ENCODE measurements around the gene ANKRD13B. TPM values are rescaled to one million over a fixed set of nuclear protein-coding genes. Genes with fewer than 3 reads are reported as not detected.
A peak's percentile ranks its signal among the peaks of the same experiment; 100 is the strongest.

Gene ANKRD13B
- total and polyA plus RNA-seq, 2 of the 13 experiments (the other 11 are each of a cell fraction or from before 2014, with no cell fraction given): 1.7 to 1.8 TPM

DNA sequence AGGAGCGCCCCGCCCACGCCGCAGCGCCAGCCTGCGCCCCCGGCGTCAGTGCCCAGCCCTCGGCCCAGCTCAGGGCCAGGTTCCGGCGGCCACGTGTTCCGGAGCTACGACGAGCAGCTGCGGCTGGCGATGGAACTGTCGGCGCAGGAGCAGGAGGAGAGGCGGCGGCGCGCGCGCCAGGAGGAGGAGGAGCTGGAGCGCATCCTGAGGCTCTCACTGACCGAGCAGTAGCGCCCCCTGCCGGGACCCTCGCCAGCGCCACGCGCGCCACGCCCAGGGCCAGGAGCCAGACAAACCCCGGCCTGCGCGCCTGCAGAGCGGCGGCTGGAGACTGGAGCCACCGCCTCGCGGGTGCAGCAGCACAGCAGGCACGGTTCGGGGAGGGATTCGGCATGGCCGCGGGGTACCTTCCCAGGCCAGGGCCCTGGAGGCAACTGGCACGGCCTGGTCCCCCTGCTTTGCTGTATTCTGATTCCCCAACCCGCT lies 20.5 kb downstream of the ANKRD13B start (continued):
- TF ChIP-seq, protein P1, sequence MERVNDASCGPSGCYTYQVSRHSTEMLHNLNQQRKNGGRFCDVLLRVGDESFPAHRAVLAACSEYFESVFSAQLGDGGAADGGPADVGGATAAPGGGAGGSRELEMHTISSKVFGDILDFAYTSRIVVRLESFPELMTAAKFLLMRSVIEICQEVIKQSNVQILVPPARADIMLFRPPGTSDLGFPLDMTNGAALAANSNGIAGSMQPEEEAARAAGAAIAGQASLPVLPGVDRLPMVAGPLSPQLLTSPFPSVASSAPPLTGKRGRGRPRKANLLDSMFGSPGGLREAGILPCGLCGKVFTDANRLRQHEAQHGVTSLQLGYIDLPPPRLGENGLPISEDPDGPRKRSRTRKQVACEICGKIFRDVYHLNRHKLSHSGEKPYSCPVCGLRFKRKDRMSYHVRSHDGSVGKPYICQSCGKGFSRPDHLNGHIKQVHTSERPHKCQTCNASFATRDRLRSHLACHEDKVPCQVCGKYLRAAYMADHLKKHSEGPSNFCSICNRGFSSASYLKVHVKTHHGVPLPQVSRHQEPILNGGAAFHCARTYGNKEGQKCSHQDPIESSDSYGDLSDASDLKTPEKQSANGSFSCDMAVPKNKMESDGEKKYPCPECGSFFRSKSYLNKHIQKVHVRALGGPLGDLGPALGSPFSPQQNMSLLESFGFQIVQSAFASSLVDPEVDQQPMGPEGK (CRISPR knock-in tag; IDR thresholded peaks at IDR 0.05): peak; percentile 45; the same call in 1 of the 2 replicates
- TF ChIP-seq ZNF205 (CRISPR knock-in tag; IDR thresholded peaks at IDR 0.05) (peak; percentile 75), ZNF33A (CRISPR knock-in tag; IDR thresholded peaks at IDR 0.05; ENCODE audit: borderline replicate concordance) (no peak), YY1 (IDR thresholded peaks at IDR 0.05; ENCODE audit: insufficient read depth, insufficient replicate concordance, low read depth, low read length) (peak; percentile 51), KAT2B (IDR thresholded peaks at IDR 0.05; ENCODE audit: borderline replicate concordance, low read depth, low read length) (no peak), ZNF567 (CRISPR knock-in tag; IDR thresholded peaks at IDR 0.05; ENCODE audit: borderline replicate concordance) (no peak), KDM6A (CRISPR knock-in tag; IDR thresholded peaks at IDR 0.05; ENCODE audit: low read depth) (no peak), ZBTB20 (CRISPR knock-in tag; IDR thresholded peaks at IDR 0.05; ENCODE audit: borderline replicate concordance, low read depth) (no peak), MAFK (conservative IDR thresholded peaks at IDR 0.05 in 1 of 2, IDR thresholded peaks at IDR 0.05 in 1 of 2; ENCODE audit: low read length in 2 of 2) (no peak), ZNF501 (CRISPR knock-in tag; IDR thresholded peaks at IDR 0.05) (peak; percentile 77), ARNT (IDR thresholded peaks at IDR 0.05) (no peak), SP1 (IDR thresholded peaks at IDR 0.05) (no peak), SP1 (CRISPR knock-in tag; IDR thresholded peaks at IDR 0.05) (peak; percentile 79), MTA1 (CRISPR knock-in tag; IDR thresholded peaks at IDR 0.05; ENCODE audit: borderline replicate concordance) (0 out of 2 replicates have a peak, but pooled peaks have one; percentile 64), ZNF326 (CRISPR knock-in tag; IDR thresholded peaks at IDR 0.05; ENCODE audit: borderline replicate concordance) (no peak)
- TF ChIP-seq, protein P2, sequence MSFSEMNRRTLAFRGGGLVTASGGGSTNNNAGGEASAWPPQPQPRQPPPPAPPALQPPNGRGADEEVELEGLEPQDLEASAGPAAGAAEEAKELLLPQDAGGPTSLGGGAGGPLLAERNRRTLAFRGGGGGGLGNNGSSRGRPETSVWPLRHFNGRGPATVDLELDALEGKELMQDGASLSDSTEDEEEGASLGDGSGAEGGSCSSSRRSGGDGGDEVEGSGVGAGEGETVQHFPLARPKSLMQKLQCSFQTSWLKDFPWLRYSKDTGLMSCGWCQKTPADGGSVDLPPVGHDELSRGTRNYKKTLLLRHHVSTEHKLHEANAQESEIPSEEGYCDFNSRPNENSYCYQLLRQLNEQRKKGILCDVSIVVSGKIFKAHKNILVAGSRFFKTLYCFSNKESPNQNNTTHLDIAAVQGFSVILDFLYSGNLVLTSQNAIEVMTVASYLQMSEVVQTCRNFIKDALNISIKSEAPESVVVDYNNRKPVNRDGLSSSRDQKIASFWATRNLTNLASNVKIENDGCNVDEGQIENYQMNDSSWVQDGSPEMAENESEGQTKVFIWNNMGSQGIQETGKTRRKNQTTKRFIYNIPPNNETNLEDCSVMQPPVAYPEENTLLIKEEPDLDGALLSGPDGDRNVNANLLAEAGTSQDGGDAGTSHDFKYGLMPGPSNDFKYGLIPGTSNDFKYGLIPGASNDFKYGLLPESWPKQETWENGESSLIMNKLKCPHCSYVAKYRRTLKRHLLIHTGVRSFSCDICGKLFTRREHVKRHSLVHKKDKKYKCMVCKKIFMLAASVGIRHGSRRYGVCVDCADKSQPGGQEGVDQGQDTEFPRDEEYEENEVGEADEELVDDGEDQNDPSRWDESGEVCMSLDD (CRISPR knock-in tag; IDR thresholded peaks at IDR 0.05; ENCODE audit: borderline replicate concordance): no peak
- TF ChIP-seq, protein P3, sequence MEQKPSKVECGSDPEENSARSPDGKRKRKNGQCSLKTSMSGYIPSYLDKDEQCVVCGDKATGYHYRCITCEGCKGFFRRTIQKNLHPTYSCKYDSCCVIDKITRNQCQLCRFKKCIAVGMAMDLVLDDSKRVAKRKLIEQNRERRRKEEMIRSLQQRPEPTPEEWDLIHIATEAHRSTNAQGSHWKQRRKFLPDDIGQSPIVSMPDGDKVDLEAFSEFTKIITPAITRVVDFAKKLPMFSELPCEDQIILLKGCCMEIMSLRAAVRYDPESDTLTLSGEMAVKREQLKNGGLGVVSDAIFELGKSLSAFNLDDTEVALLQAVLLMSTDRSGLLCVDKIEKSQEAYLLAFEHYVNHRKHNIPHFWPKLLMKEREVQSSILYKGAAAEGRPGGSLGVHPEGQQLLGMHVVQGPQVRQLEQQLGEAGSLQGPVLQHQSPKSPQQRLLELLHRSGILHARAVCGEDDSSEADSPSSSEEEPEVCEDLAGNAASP (CRISPR knock-in tag; IDR thresholded peaks at IDR 0.05; ENCODE audit: borderline replicate concordance): peak; percentile 56; the same call in 1 of the 2 replicates
- TF ChIP-seq, protein P4, sequence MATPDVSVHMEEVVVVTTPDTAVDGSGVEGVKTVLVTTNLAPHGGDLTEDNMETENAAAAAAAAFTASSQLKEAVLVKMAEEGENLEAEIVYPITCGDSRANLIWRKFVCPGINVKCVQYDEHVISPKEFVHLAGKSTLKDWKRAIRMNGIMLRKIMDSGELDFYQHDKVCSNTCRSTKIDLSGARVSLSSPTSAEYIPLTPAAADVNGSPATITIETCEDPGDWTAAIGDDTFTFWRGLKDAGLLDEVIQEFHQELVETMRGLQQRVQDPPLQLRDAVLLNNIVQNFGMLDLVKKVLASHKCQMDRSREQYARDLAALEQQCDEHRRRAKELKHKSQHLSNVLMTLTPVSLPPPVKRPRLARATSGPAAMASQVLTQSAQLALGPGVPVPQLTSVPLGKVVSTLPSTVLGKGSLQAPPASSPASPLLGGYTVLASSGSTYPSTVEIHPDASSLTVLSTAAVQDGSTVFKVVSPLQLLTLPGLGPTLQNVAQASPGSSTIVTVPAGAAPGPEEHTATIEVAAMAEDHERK (CRISPR knock-in tag; IDR thresholded peaks at IDR 0.05; ENCODE audit: low read depth): 0 out of 2 replicates have a peak, but pooled peaks have one; percentile 10
- TF ChIP-seq, protein P5, sequence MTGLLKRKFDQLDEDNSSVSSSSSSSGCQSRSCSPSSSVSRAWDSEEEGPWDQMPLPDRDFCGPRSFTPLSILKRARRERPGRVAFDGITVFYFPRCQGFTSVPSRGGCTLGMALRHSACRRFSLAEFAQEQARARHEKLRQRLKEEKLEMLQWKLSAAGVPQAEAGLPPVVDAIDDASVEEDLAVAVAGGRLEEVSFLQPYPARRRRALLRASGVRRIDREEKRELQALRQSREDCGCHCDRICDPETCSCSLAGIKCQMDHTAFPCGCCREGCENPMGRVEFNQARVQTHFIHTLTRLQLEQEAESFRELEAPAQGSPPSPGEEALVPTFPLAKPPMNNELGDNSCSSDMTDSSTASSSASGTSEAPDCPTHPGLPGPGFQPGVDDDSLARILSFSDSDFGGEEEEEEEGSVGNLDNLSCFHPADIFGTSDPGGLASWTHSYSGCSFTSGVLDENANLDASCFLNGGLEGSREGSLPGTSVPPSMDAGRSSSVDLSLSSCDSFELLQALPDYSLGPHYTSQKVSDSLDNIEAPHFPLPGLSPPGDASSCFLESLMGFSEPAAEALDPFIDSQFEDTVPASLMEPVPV (CRISPR knock-in tag; IDR thresholded peaks at IDR 0.05): peak; percentile 79; the same call in 1 of the 2 replicates
- TF ChIP-seq, protein P6, sequence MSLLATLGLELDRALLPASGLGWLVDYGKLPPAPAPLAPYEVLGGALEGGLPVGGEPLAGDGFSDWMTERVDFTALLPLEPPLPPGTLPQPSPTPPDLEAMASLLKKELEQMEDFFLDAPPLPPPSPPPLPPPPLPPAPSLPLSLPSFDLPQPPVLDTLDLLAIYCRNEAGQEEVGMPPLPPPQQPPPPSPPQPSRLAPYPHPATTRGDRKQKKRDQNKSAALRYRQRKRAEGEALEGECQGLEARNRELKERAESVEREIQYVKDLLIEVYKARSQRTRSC (CRISPR knock-in tag; IDR thresholded peaks at IDR 0.05; ENCODE audit: low read depth): no peak

All from HepG2 (cell line).